ENCODE measurements around the gene FAM185A.
"Not testable (repeated sequence)": the region's sequence is repeated elsewhere in the genome, so short reads cannot be mapped to it uniquely, and the experiment has no call there.

Gene FAM185A

GRCh38 chr7:102830197-102830596 lies 81.4 kb downstream of the FAM185A start:
- no peak for DNase-seq (ENCODE audit: low read depth in 2 of 2)

GRCh38 chr7:102832674-102833073 lies 83.9 kb downstream of the FAM185A start:
- no peak for DNase-seq (ENCODE audit: low read depth in 2 of 2)

GRCh38 chr7:102833343-102833742 lies 84.5 kb downstream of the FAM185A start:
- no peak for DNase-seq (ENCODE audit: low read depth in 2 of 2)

- no peak for DNase-seq (ENCODE audit: low read depth in 2 of 2)
These were observed 85.7 kb downstream of the FAM185A start for GRCh38 chr7:102834466-102834865.

- no peak for DNase-seq (ENCODE audit: low read depth in 2 of 2)
These were observed 86.2 kb downstream of the FAM185A start for GRCh38 chr7:102834999-102835398.

- no peak for DNase-seq (ENCODE audit: low read depth in 2 of 2)
These were observed 87.6 kb downstream of the FAM185A start for GRCh38 chr7:102836191-102836919.

- DNase-seq (ENCODE audit: low read depth in 2 of 2): no peak
These were observed 88.2 kb downstream of the FAM185A start for GRCh38 chr7:102836977-102837376.

- DNase-seq (ENCODE audit: low read depth in 2 of 2): no peak
These were observed 89.0 kb downstream of the FAM185A start for GRCh38 chr7:102837802-102838201.

- not testable (repeated sequence) for DNase-seq (ENCODE audit: low read depth in 2 of 2)
These were observed 89.8 kb downstream of the FAM185A start for GRCh38 chr7:102838572-102839101.

- DNase-seq (ENCODE audit: low read depth in 2 of 2): no peak
These were observed 91.6 kb downstream of the FAM185A start for GRCh38 chr7:102840404-102840803.

GRCh38 chr7:102841290-102841689 lies 92.5 kb downstream of the FAM185A start:
- DNase-seq (ENCODE audit: low read depth in 2 of 2): no peak

GRCh38 chr7:102842284-102842683 lies 93.5 kb downstream of the FAM185A start:
- DNase-seq (ENCODE audit: low read depth in 2 of 2): no peak

- DNase-seq (ENCODE audit: low read depth in 2 of 2): no peak
These were observed 95.1 kb downstream of the FAM185A start for GRCh38 chr7:102843850-102844249.

GRCh38 chr7:102845346-102845745 lies 96.5 kb downstream of the FAM185A start:
- DNase-seq (ENCODE audit: low read depth in 2 of 2): no peak

- DNase-seq (ENCODE audit: low read depth in 2 of 2): no peak
These were observed 100.3 kb downstream of the FAM185A start for GRCh38 chr7:102849079-102849478.

GRCh38 chr7:102849538-102849937 lies 100.7 kb downstream of the FAM185A start:
- no peak for DNase-seq (ENCODE audit: low read depth in 2 of 2)

- no peak for DNase-seq (ENCODE audit: low read depth in 2 of 2)
These were observed 107.2 kb downstream of the FAM185A start for GRCh38 chr7:102856036-102856435.
